IMR-90 (cell line): Measurements from ENCODE around the gene TTC39C. TPM values are rescaled to one million over a fixed set of nuclear protein-coding genes. Genes with fewer than 3 reads are reported as not detected.

Experiments
- ATAC-seq: fragments of 200-7000 bp; cut with Tn5 transposase; 2 replicates; pipeline ENCODE4 v1.9.1; 2020; ENCODE audit warnings: low read depth, mild to moderate bottlenecking, moderate library complexity
- BruUV-seq: library from RNA; stranded (reverse); fragments of 400-500 nt; replicated peaks from 2 replicates; lab custom pipeline; 2021; lab: Mats Ljungman, UMichigan
- CTCF ChIA-PET: fragments of 300-600 bp; formaldehyde crosslinking; extraction: SDS; loops from one replicate; lab custom pipeline; 2021; ENCODE audit warnings: antibody characterized with exemption; lab: Yijun Ruan, JAX
- POLR2A ChIA-PET: fragments of 300-600 bp; sonication (Branson Sonifier 250); formaldehyde crosslinking; loops from one replicate; lab custom pipeline; 2022; ENCODE audit warnings: antibody characterized with exemption; ENCODE audit not compliant: unreplicated experiment; lab: Charles Lee
- DNase-seq: peaks from one replicate; pipeline ENCODE4 v3.0.0; 2013
- H2AFZ ChIP-seq: replicated peaks from 2 replicates; pipeline ENCODE3; 2013; ENCODE audit warnings: low read length, mild to moderate bottlenecking; ENCODE audit not compliant: poor library complexity
- H2AK5ac ChIP-seq: 2 replicates; pipeline ENCODE4 v1.6.1; 2013; ENCODE audit warnings: low read depth, low read length, inconsistent platforms
- H2AK9ac ChIP-seq: replicated peaks from 2 replicates; pipeline ENCODE3; 2013; ENCODE audit warnings: mild to moderate bottlenecking, low read depth, low read length, moderate library complexity; ENCODE audit not compliant: poor library complexity
- H2BK120ac ChIP-seq: 2 replicates; pipeline ENCODE4 v1.6.1; 2013; ENCODE audit warnings: low read depth, low read length, inconsistent platforms
- H2BK15ac ChIP-seq: 3 replicates; pipeline ENCODE4 v1.6.1; 2013; ENCODE audit warnings: low read depth, low read length, inconsistent platforms
- H2BK20ac ChIP-seq: 2 replicates; pipeline ENCODE4 v1.6.1; 2013; ENCODE audit warnings: low read depth, mild to moderate bottlenecking, inconsistent platforms, low read length, moderate library complexity
- H2BK5ac ChIP-seq: 2 replicates; pipeline ENCODE4 v1.6.1; 2013; ENCODE audit warnings: mild to moderate bottlenecking, low read depth, low read length, inconsistent platforms; ENCODE audit not compliant: poor library complexity, severe bottlenecking
- H3K14ac ChIP-seq: replicated peaks from 2 replicates; pipeline ENCODE4 v1.6.1; 2013; ENCODE audit warnings: low read depth, low read length, inconsistent platforms
- H3K18ac ChIP-seq: 2 replicates; pipeline ENCODE4 v1.6.1; 2013; ENCODE audit warnings: low read depth, low read length, control low read depth
- H3K23ac ChIP-seq: 2 replicates; pipeline ENCODE4 v1.6.1; 2013; ENCODE audit warnings: low read depth, low read length, inconsistent platforms
- H3K27ac ChIP-seq: 2 replicates; pipeline ENCODE4 v1.5.1; 2013; ENCODE audit warnings: mild to moderate bottlenecking, control low read depth, low read length; ENCODE audit not compliant: insufficient read depth
- H3K27me3 ChIP-seq: 2 replicates; pipeline ENCODE4 v1.6.1; 2013; ENCODE audit warnings: low read length; ENCODE audit not compliant: control insufficient read depth, insufficient read depth
- H3K36me3 ChIP-seq: 2 replicates; pipeline ENCODE4 v1.6.1; 2013; ENCODE audit warnings: low read length, mixed read lengths; ENCODE audit not compliant: control insufficient read depth, insufficient read depth
- H3K4ac ChIP-seq: 2 replicates; pipeline ENCODE4 v1.6.1; 2013; ENCODE audit warnings: low read depth, low read length, inconsistent platforms
- H3K4me1 ChIP-seq: 2 replicates; pipeline ENCODE4 v1.6.1; 2013; ENCODE audit warnings: low read length, mixed read lengths; ENCODE audit not compliant: control insufficient read depth, insufficient read depth
- H3K4me2 ChIP-seq: 2 replicates; pipeline ENCODE4 v1.6.1; 2013; ENCODE audit warnings: low read depth, mild to moderate bottlenecking, control low read depth, low read length, moderate library complexity
- H3K4me3 ChIP-seq: 2 replicates; pipeline ENCODE4 v1.5.1; 2013; ENCODE audit warnings: low read depth, mild to moderate bottlenecking, control low read depth, low read length, moderate library complexity; ENCODE audit not compliant: insufficient read depth
- H3K56ac ChIP-seq: 2 replicates; pipeline ENCODE4 v1.6.1; 2013; ENCODE audit warnings: low read length, inconsistent platforms; ENCODE audit not compliant: insufficient read depth; ENCODE audit errors: extremely low read depth
- H3K79me1 ChIP-seq, 2 experiments: 2 replicates each; pipeline ENCODE4 v1.6.1; 2013; ENCODE audit warnings: low read length in 2 of 2, inconsistent platforms in 1 of 2, low read depth in 1 of 2
- H3K9ac ChIP-seq: 2 replicates; pipeline ENCODE4 v1.6.1; 2013; ENCODE audit warnings: low read depth, low read length, control low read depth
- H3K9me1 ChIP-seq: 2 replicates; pipeline ENCODE4 v1.6.1; 2013; ENCODE audit warnings: low read length, inconsistent platforms; ENCODE audit not compliant: insufficient read depth
- H3K9me3 ChIP-seq: 2 replicates; pipeline ENCODE4 v1.6.1; 2013; ENCODE audit warnings: low read length; ENCODE audit not compliant: control insufficient read depth, insufficient read depth
- H4K20me1 ChIP-seq: 2 replicates; pipeline ENCODE4 v1.6.1; 2013; ENCODE audit warnings: low read length, inconsistent platforms; ENCODE audit not compliant: insufficient read depth
- H4K5ac ChIP-seq: 2 replicates; pipeline ENCODE4 v1.6.1; 2013; ENCODE audit warnings: mild to moderate bottlenecking, low read depth, low read length, control low read depth
- H4K8ac ChIP-seq, 2 experiments: 2 replicates each; pipeline ENCODE4 v1.6.1; 2013; ENCODE audit warnings: low read depth in 2 of 2, low read length in 2 of 2, control low read depth in 1 of 2, inconsistent platforms in 1 of 2
- H4K91ac ChIP-seq: 2 replicates; pipeline ENCODE4 v1.6.1; 2013; ENCODE audit warnings: low read depth, low read length, inconsistent platforms; ENCODE audit not compliant: insufficient read depth
- FOS ChIP-seq: fragments of 150-350 bp; IDR thresholded peaks from 2 replicates; pipeline ENCODE4 v1.6.1; 2016; ENCODE audit warnings: low read depth, low read length
- MXI1 ChIP-seq: IDR thresholded peaks from 2 replicates; pipeline ENCODE4 v1.6.1; 2012; ENCODE audit warnings: low read depth, mild to moderate bottlenecking, low read length, moderate library complexity, borderline replicate concordance
- WGBS, 2 experiments: methylation state at CpG; one replicate each; pipeline versions ENCODE4 v1.1.5 to v1.1.7; 2013; ENCODE audit warnings: missing lambda C conversion rate in 2 of 2; ENCODE audit not compliant: insufficient read length in 1 of 2; ENCODE audit errors: extremely low coverage in 2 of 2; 5-methylcytosine and 5-hydroxymethylcytosine counted together
- dilution Hi-C: fragments of 300-500 bp; cut with HindIII; formaldehyde crosslinking; loops from one replicate; pipeline ENCODE4 v1.14.3; 2018; ENCODE audit warnings: low sequenced_read_pairs; ENCODE audit not compliant: unreplicated experiment
- in situ Hi-C: fragments of 300-500 bp; cut with MboI; formaldehyde crosslinking; loops from 3 replicates; pipeline ENCODE4 v1.14.3; 2019; ENCODE audit warnings: low sequenced_read_pairs, inconsistent platforms, mixed read lengths
- intact Hi-C: fragments of 100-400 bp; cut with micrococcal nuclease; formaldehyde crosslinking; loops from 2 replicates; pipeline ENCODE4 v1.10.0; 2022
- polyA plus RNA-seq, 3 experiments: library from polyadenylated mRNA; depleted of rRNA; stranded (reverse); fragments of >200 nt; gene quantifications; 2 replicates each; pipeline ENCODE4 v1.2.3, GENCODE V29; 2012; ENCODE audit warnings: low replicate concordance in 1 of 3
- total RNA-seq: library from RNA; depleted of rRNA; stranded (reverse); fragments of >200 nt; gene quantifications from 2 replicates; pipeline ENCODE4 v1.2.3, GENCODE V29; 2012

The TTC39C gene
- total and polyA plus RNA-seq, 2 of the 4 experiments (the other 2 are of a cell fraction): 8.0 to 20.8 TPM

- Histone ChIP-seq H3K9ac (peak overlapping the region; percentile 91), H2AK9ac (peak overlapping the region; percentile 13), H3K14ac (peak overlapping the region; percentile 92), H4K8ac (peak overlapping the region; percentile 5 to 45; a peak in 3 of 4 replicates), H3K27me3 (0 out of 2 replicates have a peak, but pooled peaks cover 2% of the 10 kb centered on the region), H3K9me1 (peaks cover 18% of the 10 kb centered on the region), H3K36me3 (0 out of 2 replicates have a peak, but pooled peaks cover 1% of the 10 kb centered on the region), H3K18ac (peak overlapping the region; percentile 51), H3K4me3 (peak overlapping the region; percentile 82), H3K27ac (peak overlapping the region; percentile 88), H3K4me1 (peaks cover 4% of the 10 kb centered on the region; the same call in 1 of the 2 replicates), H2BK5ac (peak overlapping the region; percentile 41), H3K23ac (peak overlapping the region; percentile 93), H2AFZ (peak overlapping the region; percentile 67), H4K91ac (peak overlapping the region; percentile 65), H3K9me3 (no peaks in the 10 kb centered on the region), H3K79me1 (peaks cover 27 to 41% of the 10 kb centered on the region in 2 experiments), H4K5ac (peak overlapping the region; percentile 43), H2BK120ac (peak overlapping the region; percentile 63), H3K4me2 (peak overlapping the region; percentile 83), H3K4ac (peak overlapping the region; percentile 71), H3K56ac (peak overlapping the region; percentile 42), H2BK15ac (peak overlapping the region; percentile 23; the same call in 2 of the 3 replicates), H2AK5ac (peak overlapping the region; percentile 49; the same call in 1 of the 2 replicates), H2BK20ac (peak overlapping the region; percentile 47), H4K20me1 (peaks cover 33% of the 10 kb centered on the region)
- in situ Hi-C loops (no loop called here), dilution Hi-C loops (no loop called here), intact Hi-C loops (loop anchor here (5.0 to 10.0 kb wide), 2 partner anchors 204 to 391 kb away; no protein-coding TSS in a partner anchor)
- WGBS, 2 experiments: 0 to 100% methylated on average over 2 of the region's 17 CpGs
- no peak for ATAC-seq
- no peak for DNase-seq
- no peak for TF ChIP-seq FOS
- TF ChIP-seq MXI1: peak; percentile 95
- POLR2A ChIA-PET: interaction anchor here (0.6 kb wide), 2 partner anchors 72 to 1382 kb away, joined by 3 to 4 read pairs; no protein-coding TSS in a partner anchor
- CTCF ChIA-PET: no interaction called here
- TSS peak; percentile 35 for BruUV-seq
Observed at GRCh38 chr18:24015639-24016631, 1.4 kb downstream of the TTC39C start.
